GDM1 (cell line): ENCODE measurements around the gene PTPRN2.

Experiments
- DNase-seq: peaks from one replicate; lab custom pipeline; 2025; lab: John Stamatoyannopoulos, UW

The PTPRN2 gene

DNA sequence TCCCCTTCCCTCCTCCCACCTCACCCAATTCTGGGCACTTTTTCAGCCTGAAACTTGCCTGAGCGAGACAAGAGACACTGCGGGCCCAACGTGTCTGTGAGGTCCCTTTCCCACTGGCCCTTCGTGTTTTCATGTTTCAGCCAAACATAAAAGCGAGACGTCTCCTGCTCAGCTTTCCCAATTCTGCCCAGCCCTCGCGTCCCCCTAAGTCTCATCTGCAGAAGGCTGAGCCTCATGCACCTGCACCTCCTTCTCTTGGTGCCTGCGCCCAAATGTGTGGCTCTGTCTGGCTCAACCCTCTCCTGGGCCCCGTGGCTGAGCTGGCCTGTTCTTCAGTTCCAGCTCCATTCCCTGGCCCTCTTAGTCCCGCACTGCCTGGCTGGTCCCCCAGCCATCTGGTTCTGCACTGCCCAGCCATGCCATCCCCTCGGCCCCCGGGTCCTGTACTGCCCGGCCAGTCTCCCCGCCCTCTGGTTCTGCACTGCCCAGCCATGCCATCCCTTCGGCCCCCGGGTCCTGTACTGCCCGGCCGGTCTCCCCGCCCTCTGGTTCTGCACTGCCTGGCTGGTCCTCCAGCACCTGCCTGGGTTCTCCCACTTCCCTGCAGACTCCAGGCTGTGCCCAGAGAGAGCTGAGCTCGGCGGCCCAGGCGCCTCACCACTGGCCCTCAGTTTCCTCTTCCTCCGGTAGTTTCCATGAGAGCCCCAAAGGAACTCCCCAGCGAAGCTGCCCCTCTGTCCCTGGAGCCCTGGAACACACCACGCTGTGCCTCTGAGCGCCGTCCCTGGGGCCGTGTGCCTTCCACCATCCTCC lies 1026.7 kb downstream of the PTPRN2 start:
- DNase-seq: no peak

DNA sequence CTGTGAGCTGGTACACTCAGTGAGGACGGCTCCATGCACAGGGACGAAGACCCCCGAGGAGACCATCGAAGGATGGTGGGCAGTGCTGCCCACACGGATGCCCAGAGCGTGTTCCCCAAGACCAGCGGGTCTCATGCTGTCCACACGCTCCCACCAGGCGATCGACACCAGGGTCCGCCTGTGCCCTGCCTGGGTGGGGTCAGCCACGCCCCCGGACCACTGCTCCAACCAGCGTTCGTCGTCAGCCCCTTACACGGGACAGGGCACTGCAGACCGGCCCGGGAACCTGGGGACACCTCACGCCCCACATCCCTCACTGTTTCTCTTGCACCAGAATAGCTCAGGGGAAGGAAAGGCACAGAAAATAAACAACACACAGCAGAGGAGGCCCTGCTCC lies 1027.4 kb downstream of the PTPRN2 start:
- DNase-seq: no peak

DNA sequence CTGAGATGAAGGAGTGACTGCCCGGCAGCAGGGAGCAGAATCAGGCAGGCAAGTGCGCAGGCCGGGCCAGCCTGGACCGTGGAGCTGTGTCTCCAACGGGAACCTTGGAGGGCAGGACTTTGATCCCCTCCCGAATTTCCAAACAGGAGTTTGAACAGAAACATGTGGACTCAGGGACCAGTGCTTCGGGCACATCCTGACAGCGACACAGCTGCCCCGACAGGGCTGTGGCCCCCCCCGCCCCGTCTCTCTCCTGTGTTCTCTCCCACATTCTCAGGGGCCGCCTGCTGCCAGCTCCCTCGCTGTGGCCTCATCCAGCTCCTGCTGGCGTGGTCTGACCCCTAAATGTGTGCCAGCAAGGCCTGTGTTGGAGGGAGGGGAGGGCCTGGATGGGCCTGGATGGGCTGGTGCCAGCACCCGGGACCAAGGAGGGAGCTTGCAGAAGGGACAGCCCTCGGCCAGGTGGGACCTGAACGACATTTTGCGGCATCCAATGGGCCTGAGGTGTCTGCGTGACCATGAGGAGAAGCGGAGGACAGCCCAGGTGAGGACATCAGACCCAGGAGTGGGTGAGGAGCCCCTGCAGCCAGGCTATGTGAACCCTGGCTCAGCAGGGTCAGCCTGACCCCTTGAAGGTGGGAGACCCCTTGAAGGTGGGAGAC lies 1027.9 kb downstream of the PTPRN2 start:
- DNase-seq: no peak

DNA sequence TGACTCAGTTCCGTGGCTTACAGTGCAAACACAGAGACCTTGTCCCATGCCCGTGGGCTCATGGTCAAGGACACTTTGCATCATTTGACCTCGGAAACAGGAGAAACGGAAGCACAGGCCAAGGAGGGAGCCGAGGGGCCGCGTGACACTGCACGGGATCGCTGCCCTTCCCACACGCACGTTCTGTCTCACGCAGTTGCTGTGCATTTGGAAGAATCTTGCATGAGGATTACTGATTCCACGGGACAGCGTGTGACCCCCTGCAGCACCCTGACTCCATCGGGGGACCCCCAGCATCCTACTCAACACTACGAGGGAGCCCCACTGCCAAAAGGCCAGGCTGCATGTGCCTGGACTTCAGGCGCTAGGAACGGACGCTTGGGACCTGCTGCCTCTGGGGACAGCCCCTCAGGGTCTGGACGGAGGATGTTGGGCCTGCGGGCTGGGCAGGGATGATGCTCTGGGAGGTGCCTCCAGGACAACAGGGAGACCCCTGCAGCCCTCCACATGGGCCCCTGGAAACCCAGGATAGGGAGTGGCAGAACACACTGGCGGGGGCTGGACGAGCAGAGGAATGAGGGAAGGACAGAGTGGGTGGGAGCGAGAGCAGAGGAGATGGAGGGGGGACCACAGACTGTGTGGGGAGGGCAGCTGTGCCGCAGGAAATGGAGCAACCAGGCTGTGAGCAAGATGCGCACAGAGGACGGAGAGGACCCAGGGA lies 1028.6 kb downstream of the PTPRN2 start:
- DNase-seq: no peak

DNA sequence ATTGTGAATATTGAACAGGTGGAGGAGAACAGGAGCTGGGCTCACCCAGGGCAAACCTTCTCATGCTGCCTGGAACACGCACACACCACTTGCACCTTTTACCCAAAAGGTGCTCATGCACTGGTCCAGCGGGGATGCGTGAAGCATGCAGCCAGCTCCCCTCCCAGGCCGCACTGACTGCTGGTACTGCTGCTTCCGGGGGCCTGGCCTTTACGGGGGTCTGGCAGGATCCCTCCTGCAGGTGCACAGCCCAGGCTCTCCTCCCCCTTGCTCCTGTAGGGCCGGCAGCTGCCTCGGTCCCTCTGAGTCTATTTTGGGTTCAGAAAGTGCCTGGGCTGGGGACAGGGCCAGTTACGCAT lies 1029.1 kb downstream of the PTPRN2 start:
- no peak for DNase-seq

DNA sequence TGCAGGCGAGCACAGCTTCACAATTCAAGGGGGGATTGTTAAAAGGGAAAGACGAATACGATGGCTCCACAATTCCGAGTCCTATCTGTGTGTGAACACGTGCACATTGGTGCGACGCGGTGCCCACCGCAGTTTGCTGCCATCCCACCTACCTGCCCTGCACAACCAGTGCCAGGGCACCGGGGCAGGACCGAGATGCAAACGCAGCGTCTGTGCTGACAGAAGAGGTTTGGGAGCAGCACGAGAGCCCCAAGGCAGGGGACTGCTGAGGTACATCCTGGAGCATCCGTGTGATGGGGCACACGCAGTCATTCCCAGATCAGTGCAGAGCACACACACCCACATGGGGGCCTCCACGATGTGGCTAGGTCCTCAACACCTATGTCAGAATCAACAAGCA lies 1029.6 kb downstream of the PTPRN2 start:
- no peak for DNase-seq

DNA sequence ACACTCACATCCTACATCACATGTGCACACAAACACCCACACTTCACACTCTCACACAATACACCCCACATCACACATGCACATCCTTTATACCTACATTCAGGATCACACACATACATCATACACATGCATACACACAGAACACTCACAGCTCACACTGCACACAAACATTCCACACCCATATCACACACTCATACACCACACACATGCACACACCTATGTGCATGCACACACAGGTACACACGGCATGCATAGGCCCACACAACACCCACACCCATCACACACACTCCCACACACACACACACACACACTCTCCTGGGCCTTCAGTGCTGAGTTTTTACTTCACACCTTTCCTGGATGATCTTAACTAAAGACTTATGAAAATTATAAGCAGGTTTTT lies 1030.4 kb downstream of the PTPRN2 start:
- no peak for DNase-seq

DNA sequence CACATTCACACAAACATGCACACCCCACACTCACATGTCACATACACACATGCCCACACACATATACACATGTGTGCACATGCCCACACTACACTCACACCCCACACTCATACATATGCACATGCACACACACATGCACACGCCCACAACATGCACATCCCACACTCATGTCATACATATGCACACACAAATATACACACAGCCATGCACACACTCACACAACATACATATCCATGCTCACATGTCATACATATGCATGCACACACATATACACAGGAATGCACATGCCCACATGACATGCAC lies 1031.0 kb downstream of the PTPRN2 start:
- no peak for DNase-seq

DNA sequence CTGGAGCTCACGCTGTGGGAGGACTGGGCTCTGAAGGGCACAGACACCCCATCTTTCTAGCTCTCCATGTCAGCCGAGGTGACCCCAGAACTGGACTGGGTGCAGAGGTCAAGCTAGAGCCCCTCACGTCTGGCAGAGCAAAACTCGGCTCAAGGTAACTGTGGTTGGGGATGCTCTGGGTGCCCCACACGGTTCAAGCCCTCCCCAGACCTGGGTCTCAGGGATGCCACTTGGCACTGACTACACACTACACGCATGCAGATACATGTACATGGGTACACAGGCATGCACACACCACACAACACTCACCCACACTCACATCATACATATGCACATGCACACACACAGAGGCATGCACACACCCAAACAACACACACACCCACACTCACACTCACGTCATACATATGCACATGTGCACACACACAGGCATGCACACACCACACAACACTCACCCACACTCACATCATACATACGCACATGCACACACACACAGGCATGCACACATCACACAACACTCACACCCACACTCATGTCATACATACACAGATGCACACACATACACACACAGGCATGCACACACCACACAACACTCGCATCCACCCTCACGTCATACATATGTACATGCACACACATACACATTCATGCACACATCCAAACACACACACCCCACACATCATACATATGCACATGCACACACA lies 1031.5 kb downstream of the PTPRN2 start:
- no peak for DNase-seq

DNA sequence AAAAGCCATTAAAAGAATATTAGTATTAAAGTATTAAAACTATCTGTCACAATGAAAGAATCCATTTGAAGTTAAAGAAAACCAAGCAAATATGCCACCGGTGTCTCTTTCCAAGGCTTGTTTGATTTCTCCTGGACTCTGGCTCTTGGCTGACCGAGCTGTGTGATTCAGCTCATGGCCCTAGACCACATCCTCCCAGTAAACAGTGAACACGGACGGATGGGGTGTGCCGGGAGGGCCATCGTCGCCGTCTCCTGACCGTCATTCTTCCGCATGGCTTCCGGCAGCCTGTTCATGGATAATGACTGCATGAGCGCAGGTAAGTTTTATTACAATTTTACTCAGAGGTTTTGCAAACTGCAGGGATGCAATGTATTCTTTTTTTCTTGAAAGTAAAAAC lies 1032.3 kb downstream of the PTPRN2 start:
- no peak for DNase-seq

DNA sequence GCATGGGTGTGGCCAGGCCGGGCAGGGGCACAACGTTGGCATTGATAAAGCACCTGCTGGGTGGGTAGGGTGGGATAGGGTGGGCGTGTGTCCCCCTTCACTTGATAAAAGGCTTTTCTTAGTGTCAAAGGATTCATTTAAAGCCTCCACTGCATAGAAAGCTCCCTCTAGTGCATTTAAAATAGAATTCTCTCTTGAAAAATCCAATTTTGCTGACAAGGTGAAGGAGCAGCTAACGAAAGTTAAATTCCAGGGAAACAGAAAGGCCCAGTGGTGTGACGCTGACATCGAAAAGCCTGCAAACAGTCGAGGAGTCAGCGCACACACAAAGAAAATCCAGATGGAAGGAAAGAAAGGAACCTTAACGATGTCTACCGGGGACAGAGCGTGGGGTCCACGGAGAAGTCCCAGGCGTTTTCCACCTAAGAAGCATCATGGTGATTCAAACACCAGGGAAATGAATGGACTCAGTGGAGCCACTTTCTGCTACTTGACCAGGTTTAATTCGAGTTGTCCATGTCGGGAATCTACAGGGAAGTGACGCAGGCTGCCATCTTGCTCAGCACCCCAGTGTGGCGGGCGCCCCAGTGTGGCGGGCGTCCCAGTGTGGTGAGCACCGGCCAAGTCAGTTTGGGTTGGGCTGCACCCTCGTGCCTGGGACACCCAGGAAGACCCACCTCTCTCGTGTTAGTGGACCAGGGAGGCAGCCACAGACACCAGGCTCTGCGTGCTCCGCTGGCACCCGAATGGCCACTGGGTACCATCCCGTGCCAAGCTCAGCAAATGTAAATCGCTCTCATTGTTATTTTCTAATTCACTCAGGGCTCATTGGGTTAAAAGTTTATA lies 1033.0 kb downstream of the PTPRN2 start:
- no peak for DNase-seq

DNA sequence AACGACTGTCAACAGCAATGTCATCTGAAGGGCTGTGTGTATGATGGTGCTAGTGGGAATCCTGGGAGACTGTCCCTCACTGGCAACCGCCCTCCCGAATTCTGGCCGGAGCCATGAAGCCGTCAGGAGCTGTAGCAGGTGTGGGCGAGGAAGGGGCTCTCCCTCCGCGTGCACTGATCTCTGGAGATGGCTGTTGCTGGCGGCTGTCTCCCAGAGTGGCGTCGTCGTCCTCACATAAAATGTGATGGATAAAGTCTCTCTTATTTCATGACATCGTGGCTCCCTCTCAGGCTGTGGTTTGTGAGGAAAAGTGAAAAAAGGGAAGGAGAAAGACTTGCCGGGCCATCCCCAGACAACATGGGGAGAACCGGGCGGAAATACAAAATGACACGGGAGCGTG lies 1034.4 kb downstream of the PTPRN2 start:
- DNase-seq: no peak

DNA sequence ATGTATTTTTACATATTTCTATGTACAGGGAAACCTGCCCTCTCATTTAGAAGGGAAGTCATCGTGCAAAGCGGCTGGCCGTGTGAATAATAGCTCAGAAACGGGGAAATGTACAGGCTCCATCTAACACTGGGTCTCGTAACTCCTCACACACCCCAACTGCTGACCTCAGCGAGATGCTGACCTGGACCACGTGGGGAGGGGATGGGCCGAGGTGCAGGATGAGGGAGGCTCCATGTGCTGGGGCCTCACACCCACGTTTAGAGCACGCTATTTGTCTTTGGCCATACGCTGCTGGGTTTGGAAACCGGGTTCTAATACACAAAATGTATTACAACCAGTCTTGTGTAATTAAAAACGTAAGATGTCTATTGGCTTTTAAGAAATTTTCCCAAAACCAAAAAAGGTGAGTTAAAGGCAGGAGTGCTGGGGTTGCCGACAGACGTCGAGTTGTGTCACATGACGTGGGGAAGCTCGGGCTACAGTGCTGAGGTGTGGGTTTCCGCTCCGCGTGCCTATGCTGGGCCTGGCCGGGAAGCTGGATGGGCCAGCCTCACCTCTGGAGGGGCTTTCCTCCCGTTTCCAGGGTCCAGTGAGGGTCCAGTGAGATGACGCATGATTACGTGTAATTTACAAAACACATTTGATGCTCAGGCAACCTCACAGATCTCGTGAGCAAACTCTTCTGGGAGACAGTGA lies 1035.2 kb downstream of the PTPRN2 start:
- DNase-seq: no peak

DNA sequence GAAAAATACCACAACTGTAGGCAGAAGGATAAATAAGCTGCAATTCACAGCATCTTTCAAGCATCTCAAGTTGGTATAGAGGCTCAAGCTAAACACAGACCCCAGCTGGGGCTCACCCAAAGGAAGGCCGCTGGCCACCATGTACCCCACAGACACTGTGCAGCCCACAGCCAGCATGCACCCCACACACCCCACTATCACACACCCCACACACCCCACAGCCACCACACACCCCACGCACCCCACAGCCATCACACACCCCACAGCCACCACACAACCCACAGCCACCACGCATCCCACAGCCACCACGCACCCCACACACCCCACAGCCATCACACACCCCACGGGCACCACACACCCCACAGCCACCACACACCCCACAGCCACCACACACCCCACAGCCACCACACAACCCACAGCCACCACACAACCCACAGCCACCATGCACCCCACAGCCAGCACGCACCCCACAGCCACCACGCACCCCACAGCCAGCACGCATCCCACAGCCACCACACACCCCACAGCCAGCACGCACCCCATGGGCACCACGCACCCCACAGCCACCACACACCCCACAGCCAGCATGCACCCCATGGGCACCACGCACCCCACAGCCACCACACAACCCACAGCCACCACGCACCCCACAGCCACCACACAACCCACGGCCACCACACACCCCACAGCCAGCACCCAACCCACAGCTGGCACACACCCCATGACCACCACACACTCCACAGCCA lies 1036.1 kb downstream of the PTPRN2 start:
- DNase-seq: no peak

DNA sequence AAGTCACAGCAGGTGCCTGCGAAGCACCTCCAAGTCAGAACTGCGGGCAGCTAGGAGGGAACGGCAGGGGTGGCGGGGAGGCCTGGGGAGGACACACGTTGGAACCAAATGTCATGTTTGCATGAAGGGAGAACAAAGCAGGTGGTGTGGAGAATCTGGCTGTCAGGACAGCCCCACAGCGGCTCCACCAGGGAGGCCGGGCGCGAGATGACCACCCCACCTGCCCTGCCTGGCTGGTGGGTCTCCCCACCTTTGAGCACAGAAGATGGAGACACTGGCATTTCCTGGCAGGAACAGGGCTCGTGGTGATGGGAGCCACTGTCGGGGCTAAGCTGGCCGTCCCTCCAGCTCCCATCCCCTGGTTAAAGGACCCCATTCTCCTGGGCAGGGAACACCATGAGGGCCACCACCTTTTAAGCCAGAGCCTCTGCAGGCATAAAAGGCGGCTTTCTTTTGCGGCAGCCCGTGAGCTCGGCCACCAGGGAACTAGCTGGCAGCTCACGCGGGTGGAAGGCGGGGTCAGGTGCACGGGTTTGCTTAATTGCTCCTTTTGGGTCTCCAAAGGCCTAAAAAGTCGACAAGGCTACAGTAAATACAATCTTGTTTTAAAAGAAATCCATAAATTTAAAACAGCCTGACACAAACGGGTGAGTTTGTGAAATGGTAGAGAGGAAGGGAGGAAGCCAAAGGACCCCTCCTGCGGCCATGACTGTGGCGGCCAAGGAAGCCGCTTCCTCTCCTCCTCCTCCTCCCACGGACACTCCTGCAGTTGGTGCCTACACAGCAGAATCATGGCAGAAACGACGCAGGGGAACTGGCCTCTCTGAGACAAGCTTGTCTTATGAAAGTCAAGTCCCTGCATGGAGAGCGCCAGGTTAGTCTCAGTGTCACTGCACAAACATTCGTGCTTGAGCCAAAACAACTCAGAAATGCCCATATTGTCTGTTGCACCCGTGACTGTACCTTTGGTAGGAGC lies 1037.0 kb downstream of the PTPRN2 start:
- no peak for DNase-seq

DNA sequence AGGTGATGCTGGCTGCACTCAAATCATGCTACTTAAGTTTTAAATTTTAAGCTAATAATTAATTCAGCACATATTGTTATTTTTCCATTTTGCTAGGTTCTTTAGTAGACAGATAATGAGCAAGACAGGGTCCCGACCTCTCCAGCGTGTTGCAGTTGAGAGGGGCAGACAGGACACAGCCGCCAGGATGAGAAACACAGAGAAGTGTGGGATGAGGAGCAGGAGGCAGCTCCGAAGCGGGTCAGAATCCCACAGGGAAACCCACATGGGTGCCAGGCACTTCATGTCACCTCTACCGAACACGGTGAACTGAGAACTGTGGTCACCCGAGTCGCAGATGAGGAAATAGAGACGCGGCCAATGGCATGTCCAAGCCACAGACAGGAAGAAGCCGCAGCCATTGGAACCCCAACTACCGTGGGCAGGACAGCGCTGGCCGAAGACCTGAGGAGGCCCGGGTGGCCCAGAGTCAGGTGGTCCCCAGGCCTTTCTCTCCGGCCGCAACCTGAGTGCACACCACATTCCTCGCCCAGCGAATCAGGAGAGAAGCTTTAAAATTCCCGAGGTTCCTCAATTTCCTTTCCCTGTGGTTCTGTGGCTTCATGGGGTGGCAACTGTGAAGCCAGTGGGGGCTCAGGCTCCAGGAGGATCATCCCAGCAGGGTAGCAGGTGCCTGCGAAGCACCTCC lies 1037.9 kb downstream of the PTPRN2 start:
- no peak for DNase-seq

DNA sequence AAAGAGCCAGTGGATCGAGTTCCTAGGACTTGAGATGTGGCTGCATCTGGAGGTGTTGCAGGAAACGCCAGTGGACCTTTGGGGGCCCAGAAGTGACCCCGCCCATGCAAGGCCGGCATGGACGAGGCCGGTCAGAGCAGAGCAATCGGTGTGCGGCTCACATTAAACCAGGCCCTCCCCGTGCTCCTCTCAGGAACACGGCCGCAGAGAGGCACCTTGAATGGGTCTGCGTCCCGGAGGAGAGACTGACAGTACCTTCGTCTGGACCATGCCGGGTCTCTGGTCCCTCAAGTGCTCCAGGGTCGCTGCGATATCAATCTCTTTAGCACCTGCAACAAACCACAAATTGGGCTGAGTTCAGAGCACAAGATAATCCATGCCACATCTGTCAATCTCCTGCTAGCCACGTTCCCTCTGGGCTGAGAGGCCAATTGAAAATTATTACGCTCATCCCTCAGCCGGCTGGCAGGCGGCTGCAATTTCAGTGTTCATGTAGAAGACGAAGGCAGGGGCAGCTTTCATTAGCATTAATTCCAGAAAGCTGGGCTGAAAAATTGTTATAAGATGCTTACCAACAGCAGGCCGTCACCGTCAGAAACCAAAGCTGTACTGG lies 1038.8 kb downstream of the PTPRN2 start:
- DNase-seq: no peak

DNA sequence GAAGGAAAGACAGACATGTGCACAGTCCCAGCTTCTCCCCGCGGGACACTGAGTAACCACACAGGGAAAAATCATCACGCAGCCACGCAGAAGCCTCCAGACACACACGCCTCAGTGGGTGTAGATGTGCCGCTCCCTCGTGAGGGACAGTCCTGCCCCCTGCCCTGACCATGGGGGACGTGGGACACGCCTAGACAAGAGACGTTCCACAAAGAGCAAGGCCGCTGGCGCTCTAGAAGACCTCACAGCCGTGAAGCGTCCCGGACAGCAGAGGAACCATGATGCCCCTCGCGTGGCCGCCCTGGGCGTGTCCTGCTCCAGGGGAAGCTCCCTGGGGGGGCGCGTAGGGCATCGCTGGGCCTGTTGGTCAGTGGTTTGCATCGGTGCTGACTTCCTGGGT lies 1040.0 kb downstream of the PTPRN2 start:
- no peak for DNase-seq
